Mesenchymal stem cell (in vitro differentiated cells and primary cell): ENCODE results near the gene ARHGEF2.

Experiments used
- DNase-seq: peaks from one replicate; pipeline ENCODE4 v3.0.0-alpha.2; 2013
- H2AFZ ChIP-seq: one replicate; pipeline ENCODE4 v1.6.1; 2013; ENCODE audit warnings: low read depth, mild to moderate bottlenecking, control low read depth, inconsistent platforms, low read length, moderate library complexity
- H2AK5ac ChIP-seq: 2 replicates; pipeline ENCODE4 v1.6.1; 2013; ENCODE audit warnings: low read length, moderate library complexity, mild to moderate bottlenecking, inconsistent platforms; ENCODE audit not compliant: severe bottlenecking
- H2BK120ac ChIP-seq: one replicate; pipeline ENCODE4 v1.6.1; 2013; ENCODE audit warnings: low read depth, mild to moderate bottlenecking, inconsistent platforms, low read length, moderate library complexity
- H2BK12ac ChIP-seq, 2 experiments: one replicate each; pipeline ENCODE4 v1.6.1; 2013; ENCODE audit warnings: inconsistent platforms in 2 of 2, low read length in 2 of 2, mild to moderate bottlenecking in 2 of 2, moderate library complexity in 2 of 2, control low read depth in 1 of 2
- H2BK15ac ChIP-seq: one replicate; pipeline ENCODE4 v1.6.1; 2013; ENCODE audit warnings: mild to moderate bottlenecking, low read depth, inconsistent platforms; ENCODE audit not compliant: poor library complexity, severe bottlenecking
- H2BK5ac ChIP-seq: 2 replicates; pipeline ENCODE4 v1.6.1; 2013; ENCODE audit warnings: low read depth, mild to moderate bottlenecking, low read length, control low read depth, inconsistent platforms; ENCODE audit not compliant: poor library complexity, severe bottlenecking
- H3K14ac ChIP-seq, 2 experiments: one replicate each; pipeline ENCODE4 v1.6.1; 2013; ENCODE audit warnings: inconsistent platforms in 2 of 2, low read length in 2 of 2, control low read depth in 1 of 2, mild to moderate bottlenecking in 1 of 2, moderate library complexity in 1 of 2
- H3K18ac ChIP-seq, 2 experiments: one replicate each; pipeline ENCODE4 v1.6.1; 2013; ENCODE audit warnings: inconsistent platforms in 2 of 2, low read length in 2 of 2, control low read depth in 1 of 2, low read depth in 1 of 2, mild to moderate bottlenecking in 1 of 2
- H3K23ac ChIP-seq, 2 experiments: one replicate each; pipeline ENCODE4 v1.6.1; 2013; ENCODE audit warnings: inconsistent platforms in 2 of 2, low read length in 2 of 2, mild to moderate bottlenecking in 2 of 2, moderate library complexity in 2 of 2, control low read depth in 1 of 2
- H3K27ac ChIP-seq: 2 replicates; pipeline ENCODE4 v1.5.1; 2013; ENCODE audit warnings: mild to moderate bottlenecking, moderate library complexity, low read length, control low read depth, inconsistent platforms; ENCODE audit not compliant: poor library complexity, severe bottlenecking
- H3K27me3 ChIP-seq, 2 experiments: 2 replicates each; pipeline versions ENCODE4 v1.6.1 to v1.7.0; 2013; ENCODE audit warnings: low read length in 2 of 2, mild to moderate bottlenecking in 2 of 2, moderate library complexity in 2 of 2, control low read depth in 1 of 2, inconsistent platforms in 1 of 2; ENCODE audit not compliant: control insufficient read depth in 1 of 2, insufficient read depth in 1 of 2
- H3K36me3 ChIP-seq, 2 experiments: 2 replicates each; pipeline versions ENCODE4 v1.6.1 to v1.7.0; 2013; ENCODE audit warnings: low read length in 2 of 2, control low read depth in 1 of 2, inconsistent platforms in 1 of 2, low read depth in 1 of 2, mild to moderate bottlenecking in 1 of 2; ENCODE audit not compliant: insufficient read depth in 2 of 2, control insufficient read depth in 1 of 2
- H3K4ac ChIP-seq, 2 experiments: one replicate each; pipeline ENCODE4 v1.6.1; 2013; ENCODE audit warnings: inconsistent platforms in 2 of 2, low read length in 2 of 2, mild to moderate bottlenecking in 2 of 2, moderate library complexity in 2 of 2, control low read depth in 1 of 2, low read depth in 1 of 2
- H3K4me1 ChIP-seq: 2 replicates; pipeline ENCODE4 v1.6.1; 2013; ENCODE audit warnings: low read depth, low read length, control low read depth; ENCODE audit not compliant: control insufficient read depth, insufficient read depth
- H3K4me2 ChIP-seq: 2 replicates; pipeline ENCODE4 v1.6.1; 2013; ENCODE audit warnings: low read length, mild to moderate bottlenecking, inconsistent platforms; ENCODE audit not compliant: poor library complexity, severe bottlenecking
- H3K4me3 ChIP-seq, 2 experiments: 2 replicates each; pipeline versions ENCODE4 v1.5.1 to v1.7.0; 2013; ENCODE audit warnings: low read length in 2 of 2, mild to moderate bottlenecking in 2 of 2, control low read depth in 1 of 2, low read depth in 1 of 2; ENCODE audit not compliant: insufficient read depth in 1 of 2
- H3K79me1 ChIP-seq: replicated peaks from 2 replicates; pipeline ENCODE4 v1.6.1; 2013; ENCODE audit warnings: mild to moderate bottlenecking, control low read depth, low read length, inconsistent platforms; ENCODE audit not compliant: poor library complexity, severe bottlenecking
- H3K9ac ChIP-seq: 2 replicates; pipeline ENCODE4 v1.7.0; 2013; ENCODE audit warnings: mild to moderate bottlenecking, low read length, moderate library complexity
- H3K9me3 ChIP-seq: 2 replicates; pipeline ENCODE4 v1.7.0; 2013; ENCODE audit warnings: mild to moderate bottlenecking, low read length; ENCODE audit not compliant: control insufficient read depth
- H4K8ac ChIP-seq: one replicate; pipeline ENCODE4 v1.6.1; 2013; ENCODE audit warnings: inconsistent platforms, mild to moderate bottlenecking, low read length, moderate library complexity
- H4K91ac ChIP-seq: one replicate; pipeline ENCODE4 v1.6.1; 2013; ENCODE audit warnings: mild to moderate bottlenecking, low read length, inconsistent platforms
- WGBS: methylation state at CpG from one replicate; pipeline ENCODE4 v1.1.7; 2013; ENCODE audit warnings: mixed read lengths; 5-methylcytosine and 5-hydroxymethylcytosine counted together

The ARHGEF2 gene

DNA sequence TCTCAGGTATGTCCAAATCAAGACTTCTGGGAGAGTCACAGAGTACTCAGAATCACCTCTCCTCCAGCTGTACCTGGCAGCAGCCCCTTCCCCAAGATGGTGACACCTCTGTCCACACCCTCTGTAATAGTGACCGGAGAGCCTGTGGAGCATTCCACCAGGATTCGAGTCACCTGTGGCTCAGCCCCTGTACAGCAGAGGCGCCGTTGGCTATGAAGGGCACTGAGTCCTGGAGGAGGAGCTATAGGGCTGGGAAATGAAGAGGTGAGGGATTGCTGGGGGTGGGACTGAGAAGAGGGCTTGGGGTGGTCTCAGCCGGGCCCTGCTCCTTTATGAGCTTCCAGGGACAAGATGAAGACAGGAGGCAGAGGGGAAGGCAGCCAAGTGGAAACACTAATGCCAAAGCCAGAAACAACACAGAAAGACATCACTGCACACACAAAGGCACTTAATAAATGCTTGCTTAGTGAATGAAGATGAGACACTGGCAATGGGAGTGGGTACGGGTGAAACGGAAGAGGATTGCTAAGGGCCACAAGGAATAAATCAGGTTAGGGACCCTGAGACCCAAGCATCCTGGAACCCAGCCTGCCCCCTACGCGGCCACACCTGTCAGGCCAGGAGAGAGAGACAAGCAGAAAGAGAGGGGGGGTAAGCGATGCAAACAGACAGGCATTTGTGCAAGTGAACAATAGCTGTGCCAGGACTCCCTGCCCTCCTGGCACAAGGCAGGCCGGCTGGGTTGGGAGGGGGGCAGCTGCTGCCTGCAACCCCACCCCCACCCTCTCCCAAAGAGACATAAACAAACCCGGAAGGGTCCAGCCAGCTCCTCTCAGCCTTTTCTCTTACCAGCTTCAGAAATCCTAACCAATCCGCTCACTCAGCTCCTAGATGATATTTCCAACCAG, 3.9 kb downstream of the ARHGEF2 start:
- H4K8ac ChIP-seq: no peak overlapping the region
- WGBS: 81% methylated on average over 12 of the region's 13 CpGs

DNA sequence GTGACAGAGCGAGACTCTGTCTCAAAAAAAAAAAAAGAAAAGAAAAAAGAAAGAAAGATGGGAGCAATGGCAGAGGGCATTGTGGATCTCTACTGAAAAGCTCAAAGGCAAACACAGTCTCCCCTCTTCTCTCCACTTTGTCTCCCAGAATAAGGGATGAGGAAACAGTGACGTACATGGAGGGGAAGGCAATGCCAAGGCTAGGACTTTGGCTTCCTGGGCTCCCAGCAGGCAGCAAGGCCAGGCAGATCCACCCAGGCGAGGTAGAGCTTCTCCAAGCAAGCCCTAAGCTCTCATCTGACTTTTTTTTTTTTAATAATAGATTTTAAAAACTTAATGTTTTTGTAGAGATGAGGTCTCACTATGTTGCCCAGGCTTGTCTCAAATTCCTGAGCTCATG, 4.6 kb downstream of the ARHGEF2 start:
- H2BK120ac ChIP-seq: no peak overlapping the region
- no peak overlapping the region for H2BK15ac ChIP-seq
- H3K27me3 ChIP-seq: no peaks in the 10 kb centered on the region
- no peak overlapping the region for H2BK12ac ChIP-seq
- H3K9ac ChIP-seq: no peak overlapping the region
- H3K23ac ChIP-seq: no peak overlapping the region
- WGBS: 100% methylated on average over 2 of the region's 3 CpGs
- H3K27ac ChIP-seq: no peak overlapping the region
- H3K4me2 ChIP-seq: no peak overlapping the region
- H3K9me3 ChIP-seq: no peaks in the 10 kb centered on the region
- H3K4ac ChIP-seq: no peak overlapping the region
- no peak overlapping the region for H3K14ac ChIP-seq
- no peak overlapping the region for H2BK5ac ChIP-seq
- peaks cover 51% of the 10 kb centered on the region for H3K4me1 ChIP-seq
- H3K36me3 ChIP-seq: peaks cover 16 to 39% of the 10 kb centered on the region in 2 experiments
- H3K79me1 ChIP-seq: peaks cover 3% of the 10 kb centered on the region
- DNase-seq: no peak
- no peak overlapping the region for H4K8ac ChIP-seq
- no peak overlapping the region for H2AK5ac ChIP-seq
- H4K91ac ChIP-seq: peak overlapping the region; percentile 78
- H2AFZ ChIP-seq: no peak overlapping the region
- no peak overlapping the region for H3K18ac ChIP-seq
- H3K4me3 ChIP-seq: no peak overlapping the region

More for the DNA sequence above, 3.9 kb downstream of the ARHGEF2 start:
- Histone ChIP-seq H2BK15ac (no peak overlapping the region), H2AK5ac (no peak overlapping the region), H3K4me3 (peak overlapping the region in 1 of 2 experiments; percentile 92), H4K91ac (no peak overlapping the region), H3K27ac (peak overlapping the region; percentile 13), H3K9me3 (no peaks in the 10 kb centered on the region), H3K36me3 (peaks cover 9 to 32% of the 10 kb centered on the region in 2 experiments), H2BK5ac (no peak overlapping the region), H3K4me1 (peaks cover 47% of the 10 kb centered on the region), H3K79me1 (peaks cover 3% of the 10 kb centered on the region), H2BK120ac (no peak overlapping the region), H3K27me3 (no peaks in the 10 kb centered on the region), H2AFZ (no peak overlapping the region), H3K18ac (no peak overlapping the region), H3K4me2 (peak overlapping the region; percentile 20), H3K4ac (peak overlapping the region in 1 of 2 experiments; percentile 71), H3K9ac (peak overlapping the region; percentile 95), H3K23ac (no peak overlapping the region), H2BK12ac (no peak overlapping the region), H3K14ac (no peak overlapping the region)
- no peak for DNase-seq

DNA sequence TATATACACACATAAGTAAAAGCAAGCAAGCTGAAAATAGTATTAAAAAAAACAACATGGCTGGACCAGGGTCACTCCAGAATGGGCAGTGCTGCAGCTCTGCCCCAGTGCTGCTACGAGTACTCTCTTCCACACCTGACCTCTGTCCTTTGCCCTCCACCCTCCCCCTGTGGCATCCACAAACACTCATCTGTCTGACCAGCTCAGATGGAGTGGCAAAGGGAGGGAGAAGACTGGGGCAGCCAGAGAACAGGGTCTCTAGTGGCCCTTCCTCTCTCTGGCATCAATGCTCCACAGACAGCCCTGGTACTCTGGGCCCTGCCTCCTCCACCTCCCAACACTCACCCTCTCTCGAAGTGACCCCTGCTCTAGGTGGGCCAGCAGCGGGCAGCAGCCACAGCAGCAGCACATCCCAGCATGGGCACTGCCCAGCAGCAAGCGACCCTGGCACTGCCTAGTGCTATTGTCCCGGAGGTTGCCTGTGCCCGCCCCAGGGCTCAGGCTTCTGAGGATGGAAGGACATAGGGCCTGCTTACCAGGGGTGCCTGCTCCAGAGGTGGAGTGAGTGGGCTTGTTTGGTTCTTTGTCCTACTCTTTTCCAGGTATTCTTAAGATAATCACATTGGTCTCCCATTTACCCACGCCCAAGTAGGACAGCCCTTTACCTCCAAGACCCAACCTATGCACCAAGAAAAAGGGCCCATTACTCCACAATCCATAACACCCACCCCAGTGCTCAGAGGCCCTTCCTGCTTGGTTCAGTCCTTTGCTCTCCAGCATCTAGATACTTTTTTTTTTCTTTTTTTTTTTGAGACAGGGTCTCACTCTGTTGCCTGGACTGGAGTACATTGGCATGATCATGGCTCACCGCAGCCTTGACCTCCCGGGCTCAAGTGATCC, 6.2 kb downstream of the ARHGEF2 start:
- 91% methylated on average over 7 of the region's 9 CpGs for WGBS
- Histone ChIP-seq H2BK5ac (no peak overlapping the region), H3K23ac (no peak overlapping the region), H2BK12ac (peak overlapping the region in 1 of 2 experiments; percentile 11), H4K8ac (no peak overlapping the region), H3K4me1 (peaks cover 57% of the 10 kb centered on the region), H3K14ac (peak overlapping the region in 1 of 2 experiments; percentile 96), H2BK15ac (peak overlapping the region; percentile 12), H3K4ac (peak overlapping the region in 1 of 2 experiments; percentile 66), H3K4me3 (no peak overlapping the region), H2BK120ac (no peak overlapping the region), H4K91ac (peak overlapping the region; percentile 11), H3K79me1 (peaks cover 10% of the 10 kb centered on the region), H3K27ac (no peak overlapping the region), H3K9ac (no peak overlapping the region), H3K36me3 (peaks cover 32 to 55% of the 10 kb centered on the region in 2 experiments), H3K27me3 (no peaks in the 10 kb centered on the region), H2AFZ (no peak overlapping the region), H3K4me2 (no peak overlapping the region), H3K9me3 (no peaks in the 10 kb centered on the region), H3K18ac (peak overlapping the region in 1 of 2 experiments; percentile 48), H2AK5ac (no peak overlapping the region)
- no peak for DNase-seq
